Upper lobe of left lung (tissue), 6 donors: ENCODE results near the gene SHCBP1L. TPM values are rescaled to one million over a fixed set of nuclear protein-coding genes. Genes with fewer than 3 reads are reported as not detected.

Experiments
- ATAC-seq, 2 donors: fragments of 200-7000 bp; cut with Tn5 transposase; one replicate each; pipeline ENCODE4 v1.9.1; 2022; ENCODE audit warnings: mild to moderate bottlenecking in 2 of 2, moderate library complexity in 2 of 2; ENCODE audit not compliant: low FRiP score in 2 of 2
- DNase-seq, 2 donors: peaks; one replicate each; pipeline ENCODE4 v3.0.0-alpha.2; 2019 to 2020
- H3K27ac ChIP-seq, 4 donors: fragments of 200-600 bp; sonication (generic); one replicate each; pipeline ENCODE4 v1.5.1; 2016 to 2019
- H3K27me3 ChIP-seq, 4 donors: fragments of 200-600 bp; sonication (generic); one replicate each; pipeline ENCODE4 v1.5.1; 2017 to 2019
- H3K36me3 ChIP-seq, 4 donors: fragments of 200-600 bp; sonication (generic); one replicate each; pipeline ENCODE4 v1.5.1; 2016 to 2019
- H3K4me1 ChIP-seq, 4 donors: fragments of 200-600 bp; sonication (generic); one replicate each; pipeline ENCODE4 v1.5.1; 2018 to 2019
- H3K4me3 ChIP-seq, 4 donors: fragments of 200-600 bp; sonication (generic); one replicate each; pipeline ENCODE4 v1.5.1; 2017 to 2019; ENCODE audit warnings: mild to moderate bottlenecking in 2 of 4, moderate library complexity in 1 of 4
- H3K9me3 ChIP-seq, 4 donors: fragments of 200-600 bp; sonication (generic); one replicate each; pipeline ENCODE4 v1.5.1; 2018 to 2019
- EP300 ChIP-seq, 4 donors: sonication (generic); formaldehyde crosslinking; IDR thresholded peaks; one replicate each; pipeline ENCODE4 v1.5.1; 2017; ENCODE audit warnings: antibody characterized with exemption in 4 of 4, control low read depth in 2 of 4
- POLR2A ChIP-seq, 4 donors: fragments of 450-650 bp; IDR thresholded peaks; one replicate each; pipeline ENCODE4 v1.5.1; 2016 to 2017; ENCODE audit warnings: antibody characterized with exemption in 4 of 4, mild to moderate bottlenecking in 2 of 4
- POLR2AphosphoS5 ChIP-seq, 2 donors: sonication (generic); formaldehyde crosslinking; IDR thresholded peaks; one replicate each; pipeline ENCODE4 v1.5.1; 2017; ENCODE audit warnings: antibody characterized with exemption in 2 of 2
- WGBS, 2 donors: methylation state at CpG; one replicate each; pipeline ENCODE4 v1.1.5; 2017 to 2018; 5-methylcytosine and 5-hydroxymethylcytosine counted together
- total RNA-seq, 6 donors: library from RNA; depleted of rRNA in 4 of 6; stranded (reverse); fragments of >200 nt in 4 of 6; gene quantifications; one replicate each; pipeline versions ENCODE4 v1.1.0 to v1.2.1, GENCODE V29; 2016 to 2021
- TF ChIP-seq, protein P1 (sequence below), 6 experiments: fragments of 450-650 bp in 4 of 6; fragments of 200-600 bp in 2 of 6; sonication (generic) in 2 of 6; IDR thresholded peaks; one replicate each; pipeline ENCODE4 v1.5.1; 2016 to 2019; ENCODE audit warnings: antibody characterized with exemption in 6 of 6
- donor health status: DM: no; HTN: no; CAD: no; lungs with moderate emphysema.
- donor health status: DM: no; HTN: yes; CAD: no; lungs with severe emphysema.

SHCBP1L gene
- total RNA-seq, 6 donors from 2014 or later: not detected

DNA sequence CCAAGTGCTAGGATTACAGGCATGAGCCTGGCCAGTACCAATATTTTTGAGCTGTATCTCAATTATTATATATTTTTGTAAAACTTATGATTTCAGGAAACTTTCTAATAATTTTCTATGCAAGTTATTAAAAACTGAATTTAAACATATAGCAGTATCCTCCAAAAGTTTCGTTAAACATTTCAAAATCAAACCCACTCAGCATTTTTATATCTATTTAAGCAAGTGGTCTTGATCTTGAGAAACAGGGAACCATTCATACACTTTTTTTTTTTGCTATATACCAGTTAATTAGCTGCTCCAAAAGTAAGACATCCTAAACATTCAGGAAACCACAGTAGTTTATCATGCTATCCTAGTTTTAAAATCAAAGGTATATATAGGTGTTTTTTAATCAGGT, 22.0 kb downstream of the SHCBP1L start:
- H3K9me3 ChIP-seq: no peaks in the 10 kb centered on the region
- no peak overlapping the region for H3K27ac ChIP-seq
- WGBS, 2 donors: 74 to 75% methylated on average over 1 of the region's 1 CpG
- DNase-seq (no peak), ATAC-seq (no peak)
- TF ChIP-seq EP300 (IDR thresholded peaks at IDR 0.05): no peak
- TF ChIP-seq, protein P1, sequence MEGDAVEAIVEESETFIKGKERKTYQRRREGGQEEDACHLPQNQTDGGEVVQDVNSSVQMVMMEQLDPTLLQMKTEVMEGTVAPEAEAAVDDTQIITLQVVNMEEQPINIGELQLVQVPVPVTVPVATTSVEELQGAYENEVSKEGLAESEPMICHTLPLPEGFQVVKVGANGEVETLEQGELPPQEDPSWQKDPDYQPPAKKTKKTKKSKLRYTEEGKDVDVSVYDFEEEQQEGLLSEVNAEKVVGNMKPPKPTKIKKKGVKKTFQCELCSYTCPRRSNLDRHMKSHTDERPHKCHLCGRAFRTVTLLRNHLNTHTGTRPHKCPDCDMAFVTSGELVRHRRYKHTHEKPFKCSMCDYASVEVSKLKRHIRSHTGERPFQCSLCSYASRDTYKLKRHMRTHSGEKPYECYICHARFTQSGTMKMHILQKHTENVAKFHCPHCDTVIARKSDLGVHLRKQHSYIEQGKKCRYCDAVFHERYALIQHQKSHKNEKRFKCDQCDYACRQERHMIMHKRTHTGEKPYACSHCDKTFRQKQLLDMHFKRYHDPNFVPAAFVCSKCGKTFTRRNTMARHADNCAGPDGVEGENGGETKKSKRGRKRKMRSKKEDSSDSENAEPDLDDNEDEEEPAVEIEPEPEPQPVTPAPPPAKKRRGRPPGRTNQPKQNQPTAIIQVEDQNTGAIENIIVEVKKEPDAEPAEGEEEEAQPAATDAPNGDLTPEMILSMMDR (IDR thresholded peaks at IDR 0.05): no peak
- no peak for TF ChIP-seq POLR2A (IDR thresholded peaks at IDR 0.05)
- no peak for TF ChIP-seq POLR2AphosphoS5 (IDR thresholded peaks at IDR 0.05)
- H3K4me3 ChIP-seq: no peak overlapping the region
- H3K36me3 ChIP-seq: no peaks in the 10 kb centered on the region
- H3K4me1 ChIP-seq: peaks cover 0 to 4% (median 0%) of the 10 kb centered on the region in 4 donors
- no peaks in the 10 kb centered on the region for H3K27me3 ChIP-seq

DNA sequence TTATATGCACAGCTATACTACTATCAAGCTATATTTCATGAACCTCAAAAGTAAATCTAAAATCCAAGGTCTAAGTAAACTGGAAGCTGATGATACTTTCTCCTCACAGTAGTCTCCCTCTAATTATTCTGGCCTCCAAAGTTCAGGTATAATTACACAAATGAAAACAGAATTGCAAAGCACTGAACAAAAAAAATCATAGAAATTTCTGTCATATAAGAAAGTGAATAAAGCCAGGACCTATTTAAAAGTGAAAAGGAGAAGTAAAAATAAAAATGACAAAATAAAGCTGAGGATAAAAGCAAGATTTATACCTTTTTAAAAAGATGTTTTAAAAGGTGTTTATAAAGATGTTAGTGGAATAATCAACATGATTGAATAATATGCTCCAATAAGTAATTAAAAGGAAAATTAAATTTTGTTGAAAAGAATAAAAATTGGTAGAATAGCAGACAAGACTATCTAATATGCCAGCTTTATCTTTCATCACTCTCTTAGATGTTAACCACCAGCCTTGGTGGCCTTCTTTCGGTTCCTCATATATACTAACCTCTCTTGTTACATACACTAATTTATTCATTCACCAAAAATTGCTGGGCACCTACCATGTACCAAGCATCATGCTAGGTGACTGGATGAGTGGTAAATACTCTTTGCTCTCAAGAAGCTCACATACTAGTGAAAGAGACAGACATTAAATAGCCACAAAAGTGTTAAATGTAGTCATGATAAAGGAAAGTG, 25.1 kb downstream of the SHCBP1L start:
- H3K27ac ChIP-seq: no peak overlapping the region
- no peaks in the 10 kb centered on the region for H3K36me3 ChIP-seq
- no peaks in the 10 kb centered on the region for H3K27me3 ChIP-seq
- H3K4me1 ChIP-seq: peaks cover 0 to 4% (median 0%) of the 10 kb centered on the region in 4 donors
- ATAC-seq (no peak), DNase-seq (no peak)
- no peaks in the 10 kb centered on the region for H3K9me3 ChIP-seq
- TF ChIP-seq, protein P1 (IDR thresholded peaks at IDR 0.05): no peak
- TF ChIP-seq POLR2A (IDR thresholded peaks at IDR 0.05) (no peak), EP300 (IDR thresholded peaks at IDR 0.05) (no peak), POLR2AphosphoS5 (IDR thresholded peaks at IDR 0.05) (no peak)
- H3K4me3 ChIP-seq: no peak overlapping the region
- WGBS, 2 donors: 80 to 83% methylated on average over 1 of the region's 1 CpG

DNA sequence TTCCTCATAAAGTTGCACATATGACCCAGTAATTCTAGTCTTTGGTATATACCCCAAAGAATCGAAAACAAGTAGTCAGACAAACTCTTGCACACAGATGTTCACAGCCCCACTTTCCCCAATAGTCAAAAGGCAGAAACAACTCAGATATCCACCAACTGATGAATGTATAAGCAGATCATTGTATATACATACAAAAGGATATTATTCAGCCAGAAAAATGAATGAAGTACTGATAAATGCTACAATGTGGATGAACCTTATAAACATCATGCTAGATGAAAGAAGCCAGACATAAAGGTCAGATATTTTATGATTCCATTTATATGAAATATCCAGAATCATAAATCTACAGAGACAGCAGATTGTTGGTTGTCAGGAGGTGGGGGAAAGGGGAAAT, 27.3 kb downstream of the SHCBP1L start:
- peaks cover 0 to 4% (median 0%) of the 10 kb centered on the region in 4 donors for H3K4me1 ChIP-seq
- TF ChIP-seq POLR2A (IDR thresholded peaks at IDR 0.05): no peak
- TF ChIP-seq EP300 (IDR thresholded peaks at IDR 0.05): no peak
- TF ChIP-seq, protein P1 (IDR thresholded peaks at IDR 0.05): no peak
- no peak for TF ChIP-seq POLR2AphosphoS5 (IDR thresholded peaks at IDR 0.05)

DNA sequence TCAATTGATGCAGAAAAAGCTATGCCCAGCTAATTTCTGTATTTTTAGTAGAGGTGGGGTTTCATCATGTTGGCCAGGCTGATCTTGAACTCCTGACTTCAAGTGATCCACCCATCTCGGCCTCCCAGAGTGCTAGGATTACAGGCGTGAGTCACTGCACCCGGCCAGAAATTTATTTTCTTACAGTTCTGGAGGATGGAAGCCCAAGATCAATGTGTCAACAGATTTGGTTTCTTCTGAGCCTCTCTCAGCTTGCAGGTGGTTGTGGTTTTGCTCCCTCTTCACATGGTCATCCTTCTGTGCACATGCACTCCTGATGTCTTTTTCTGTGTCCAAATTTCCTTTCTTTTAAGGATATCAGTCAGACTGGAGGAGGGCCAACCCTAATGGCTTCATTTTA, 35.6 kb downstream of the SHCBP1L start:
- 70 to 80% methylated on average over 3 of the region's 3 CpGs for WGBS, 2 donors
- no peak overlapping the region for H3K27ac ChIP-seq
- no peak for DNase-seq
- H3K27me3 ChIP-seq: no peaks in the 10 kb centered on the region
- H3K4me3 ChIP-seq: no peak overlapping the region
- no peaks in the 10 kb centered on the region for H3K36me3 ChIP-seq
- no peaks in the 10 kb centered on the region for H3K9me3 ChIP-seq
- no peaks in the 10 kb centered on the region for H3K4me1 ChIP-seq
- TF ChIP-seq, protein P1 (IDR thresholded peaks at IDR 0.05): no peak
- TF ChIP-seq POLR2AphosphoS5 (IDR thresholded peaks at IDR 0.05) (no peak), POLR2A (IDR thresholded peaks at IDR 0.05) (no peak), EP300 (IDR thresholded peaks at IDR 0.05) (no peak)
- ATAC-seq: no peak

More for the DNA sequence above, 27.3 kb downstream of the SHCBP1L start:
- ATAC-seq: no peak
- Histone ChIP-seq H3K36me3 (no peaks in the 10 kb centered on the region), H3K4me3 (no peak overlapping the region), H3K27me3 (no peaks in the 10 kb centered on the region), H3K27ac (no peak overlapping the region), H3K9me3 (no peaks in the 10 kb centered on the region)
- no peak for DNase-seq
- 85 to 94% methylated on average over 1 of the region's 1 CpG for WGBS, 2 donors

DNA sequence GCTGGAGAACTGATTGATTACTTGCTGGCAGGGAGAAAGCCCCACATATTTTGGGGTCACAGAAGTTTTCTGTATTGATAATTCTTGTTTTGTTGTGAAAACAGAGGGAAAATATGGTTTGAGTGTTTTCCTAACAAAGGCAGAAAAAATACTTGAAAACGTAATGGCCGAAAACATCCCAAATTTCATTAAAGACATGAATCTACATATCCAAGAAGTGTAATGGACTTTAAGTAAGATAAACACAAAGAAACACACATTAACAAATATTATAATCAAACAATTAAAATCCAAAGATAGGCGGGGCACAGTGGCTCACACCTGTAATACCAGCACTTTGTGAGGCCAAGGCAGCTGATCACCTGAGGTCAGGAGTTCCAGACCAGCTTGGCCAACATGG, 39.6 kb downstream of the SHCBP1L start:
- ATAC-seq: no peak
- TF ChIP-seq POLR2AphosphoS5 (IDR thresholded peaks at IDR 0.05) (no peak), POLR2A (IDR thresholded peaks at IDR 0.05) (no peak), EP300 (IDR thresholded peaks at IDR 0.05) (no peak)
- TF ChIP-seq, protein P1 (IDR thresholded peaks at IDR 0.05): no peak
- 94 to 99% methylated on average over 3 of the region's 3 CpGs for WGBS, 2 donors
- no peak for DNase-seq
- Histone ChIP-seq H3K9me3 (no peaks in the 10 kb centered on the region), H3K27me3 (no peaks in the 10 kb centered on the region), H3K27ac (no peak overlapping the region), H3K36me3 (no peaks in the 10 kb centered on the region), H3K4me3 (no peak overlapping the region), H3K4me1 (no peaks in the 10 kb centered on the region)
